Ovary (tissue), 3 donors: ENCODE measurements around the gene DERL2.

ENCODE experiments used
- POLR2A ChIP-seq: fragments of 450-650 bp; IDR thresholded peaks from one replicate; pipeline ENCODE4 v1.6.1; 2017; ENCODE audit warnings: antibody characterized with exemption, mild to moderate bottlenecking, moderate library complexity
- TF ChIP-seq, protein P1 (sequence below), 3 donors: fragments of 450-650 bp in 2 of 3; fragments of 200-600 bp in 1 of 3; IDR thresholded peaks; one replicate each; pipeline versions ENCODE4 v1.5.1 to v1.8.0; 2016 to 2022; ENCODE audit warnings: antibody characterized with exemption in 3 of 3, mild to moderate bottlenecking in 1 of 3
- donor health status: DM: no; HTN: no; CAD: no.

GRCh38 chr17:5430413-5430999, 55.5 kb downstream of the DERL2 start:
- TF ChIP-seq POLR2A: no peak
- TF ChIP-seq, protein P1, sequence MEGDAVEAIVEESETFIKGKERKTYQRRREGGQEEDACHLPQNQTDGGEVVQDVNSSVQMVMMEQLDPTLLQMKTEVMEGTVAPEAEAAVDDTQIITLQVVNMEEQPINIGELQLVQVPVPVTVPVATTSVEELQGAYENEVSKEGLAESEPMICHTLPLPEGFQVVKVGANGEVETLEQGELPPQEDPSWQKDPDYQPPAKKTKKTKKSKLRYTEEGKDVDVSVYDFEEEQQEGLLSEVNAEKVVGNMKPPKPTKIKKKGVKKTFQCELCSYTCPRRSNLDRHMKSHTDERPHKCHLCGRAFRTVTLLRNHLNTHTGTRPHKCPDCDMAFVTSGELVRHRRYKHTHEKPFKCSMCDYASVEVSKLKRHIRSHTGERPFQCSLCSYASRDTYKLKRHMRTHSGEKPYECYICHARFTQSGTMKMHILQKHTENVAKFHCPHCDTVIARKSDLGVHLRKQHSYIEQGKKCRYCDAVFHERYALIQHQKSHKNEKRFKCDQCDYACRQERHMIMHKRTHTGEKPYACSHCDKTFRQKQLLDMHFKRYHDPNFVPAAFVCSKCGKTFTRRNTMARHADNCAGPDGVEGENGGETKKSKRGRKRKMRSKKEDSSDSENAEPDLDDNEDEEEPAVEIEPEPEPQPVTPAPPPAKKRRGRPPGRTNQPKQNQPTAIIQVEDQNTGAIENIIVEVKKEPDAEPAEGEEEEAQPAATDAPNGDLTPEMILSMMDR (IDR thresholded peaks at IDR 0.05): no peak
